ENCODE results near the gene NUBP2. TPM values are rescaled to one million over a fixed set of nuclear protein-coding genes. Genes with fewer than 3 reads are reported as not detected.
A peak's percentile ranks its signal among the peaks of the same experiment; 100 is the strongest.
"Not testable (repeated sequence)": the region's sequence is repeated elsewhere in the genome, so short reads cannot be mapped to it uniquely, and the experiment has no call there.

NUBP2 gene
- total RNA-seq, 1 donor from 2014 or later = 35.1 TPM

DNA sequence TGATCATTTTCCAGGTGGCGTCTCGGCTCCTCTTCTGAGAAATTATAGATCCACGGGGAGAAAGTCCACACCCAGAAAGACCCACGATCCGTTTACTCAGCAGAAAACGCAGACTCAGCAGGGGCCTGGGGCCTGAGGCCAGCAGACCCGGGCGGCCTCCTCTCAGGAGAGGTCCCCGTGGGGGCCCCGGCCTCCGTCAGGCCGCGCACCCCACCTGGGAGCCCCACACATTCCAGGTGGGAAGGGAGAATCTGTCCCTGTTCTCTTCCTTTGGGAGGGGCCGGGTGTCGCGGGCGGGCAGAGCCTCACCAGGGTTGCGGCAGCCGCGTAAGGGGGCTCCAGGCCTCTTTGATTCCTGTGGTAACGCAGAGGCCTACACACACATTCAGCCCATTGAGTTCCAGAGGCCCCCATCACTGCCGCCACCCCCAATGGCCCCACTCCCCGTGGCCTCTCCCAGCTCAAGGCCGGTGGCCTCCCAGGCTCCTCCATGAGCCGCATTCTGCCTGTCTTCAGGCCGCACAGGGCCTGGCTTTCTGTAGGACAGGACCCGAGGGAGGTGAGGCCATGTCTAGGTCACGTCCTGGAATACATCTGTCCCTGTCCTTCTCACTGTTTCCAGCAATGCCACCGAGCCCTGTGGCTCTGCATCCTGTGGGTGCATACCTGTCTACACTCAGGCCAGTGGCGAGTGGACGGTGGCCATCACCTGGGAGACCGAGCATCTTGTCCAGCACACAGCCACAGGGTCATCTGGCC, 12.3 kb downstream of the NUBP2 start:
- peak; percentile 76 for DNase-seq (ENCODE audit: low spot score)

- DNase-seq (ENCODE audit: low spot score) = not testable (repeated sequence)
These were observed 16.5 kb downstream of the NUBP2 start for GRCh38 chr16:1799263-1799662.

DNA sequence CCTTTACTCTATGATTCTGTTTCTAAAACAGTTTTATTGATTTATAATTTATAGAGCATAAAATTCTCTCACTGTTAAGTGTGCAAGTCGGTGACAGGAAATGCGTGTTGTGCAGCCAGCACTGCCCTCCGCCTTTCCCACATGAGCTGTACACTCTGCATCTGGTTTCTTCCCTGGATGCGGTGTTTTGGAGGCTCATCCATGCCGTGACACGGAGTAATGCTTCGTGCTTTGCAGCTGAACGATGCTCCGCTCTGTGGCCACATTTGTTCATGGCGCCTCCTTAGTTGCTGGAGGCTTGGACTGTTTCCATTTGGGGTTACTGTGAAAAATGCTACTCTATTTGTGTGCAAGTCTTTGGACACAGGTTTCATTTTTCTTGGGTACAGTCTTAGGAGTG, 17.9 kb downstream of the NUBP2 start:
- DNase-seq (ENCODE audit: low spot score) = no peak

GRCh38 chr16:1807626-1808025, 24.9 kb downstream of the NUBP2 start:
- no peak for DNase-seq (ENCODE audit: low spot score)

- no peak for DNase-seq (ENCODE audit: low spot score)
These were observed 25.9 kb downstream of the NUBP2 start for GRCh38 chr16:1808691-1809090.

GRCh38 chr16:1809281-1809801, 26.6 kb downstream of the NUBP2 start:
- DNase-seq (ENCODE audit: low spot score) = no peak

- no peak for DNase-seq (ENCODE audit: low spot score)
These were observed 27.3 kb downstream of the NUBP2 start for GRCh38 chr16:1810106-1810505.

DNA sequence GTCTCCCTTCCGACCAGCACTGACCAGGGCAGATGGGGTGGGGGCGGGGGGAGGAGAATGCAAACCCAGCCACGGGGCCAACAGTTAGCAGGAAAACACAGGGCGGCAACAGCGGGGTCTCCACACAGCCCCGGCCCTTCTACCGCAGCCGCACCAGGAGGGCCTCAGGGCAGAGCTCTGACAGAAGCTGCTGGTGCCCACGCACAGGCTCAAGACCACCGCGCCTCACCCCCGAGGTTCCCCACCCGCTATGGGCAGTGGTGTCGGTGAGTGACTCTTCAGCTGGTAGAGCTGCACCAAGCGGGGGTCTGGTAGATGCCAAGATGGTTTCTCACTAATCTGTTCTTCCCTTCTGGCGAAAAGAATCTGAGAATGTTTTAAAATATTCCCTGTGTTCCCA, 27.8 kb downstream of the NUBP2 start:
- no peak for DNase-seq (ENCODE audit: low spot score)

DNA sequence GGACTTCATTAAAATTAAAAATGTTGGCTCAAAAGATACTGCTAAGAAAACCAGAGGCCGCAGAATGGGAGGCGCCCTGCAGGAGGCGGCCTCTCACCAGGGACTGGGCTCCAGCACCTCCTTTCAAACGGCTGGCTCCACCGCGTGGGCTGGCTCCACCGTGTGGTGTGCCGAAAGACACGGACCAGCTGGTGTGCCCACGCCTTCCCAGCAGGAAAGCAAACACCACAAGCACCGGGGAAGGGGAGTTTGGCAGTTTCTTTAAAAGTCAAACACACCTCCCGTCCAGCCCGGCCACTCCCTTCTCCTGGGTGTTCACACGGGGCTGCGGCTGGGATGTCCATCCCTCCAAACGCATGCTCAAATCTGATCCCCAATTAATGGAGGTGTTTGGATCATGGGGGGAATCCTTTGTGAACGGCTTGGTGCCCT, 30.0 kb downstream of the NUBP2 start:
- DNase-seq (ENCODE audit: low spot score) = no peak

DNA sequence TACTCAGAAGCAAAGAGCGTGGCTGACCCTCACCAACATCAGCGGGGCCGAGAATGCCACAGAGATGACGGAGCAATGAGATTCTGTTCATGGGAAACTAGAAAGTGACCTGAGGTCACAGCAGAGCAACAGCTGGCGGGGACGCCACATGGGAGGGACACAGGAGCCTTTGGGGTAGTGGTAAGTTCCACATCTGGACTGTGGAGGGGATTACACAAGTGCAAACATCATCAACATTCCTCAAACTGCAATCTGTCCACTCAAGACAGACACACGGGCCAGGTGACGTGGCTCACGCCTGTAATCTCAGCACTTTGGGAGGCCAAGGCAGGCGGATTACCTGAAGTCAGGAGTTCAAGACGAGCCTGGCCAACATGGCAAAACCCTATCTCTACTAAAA, 32.7 kb downstream of the NUBP2 start:
- no peak for DNase-seq (ENCODE audit: low spot score)

DNA sequence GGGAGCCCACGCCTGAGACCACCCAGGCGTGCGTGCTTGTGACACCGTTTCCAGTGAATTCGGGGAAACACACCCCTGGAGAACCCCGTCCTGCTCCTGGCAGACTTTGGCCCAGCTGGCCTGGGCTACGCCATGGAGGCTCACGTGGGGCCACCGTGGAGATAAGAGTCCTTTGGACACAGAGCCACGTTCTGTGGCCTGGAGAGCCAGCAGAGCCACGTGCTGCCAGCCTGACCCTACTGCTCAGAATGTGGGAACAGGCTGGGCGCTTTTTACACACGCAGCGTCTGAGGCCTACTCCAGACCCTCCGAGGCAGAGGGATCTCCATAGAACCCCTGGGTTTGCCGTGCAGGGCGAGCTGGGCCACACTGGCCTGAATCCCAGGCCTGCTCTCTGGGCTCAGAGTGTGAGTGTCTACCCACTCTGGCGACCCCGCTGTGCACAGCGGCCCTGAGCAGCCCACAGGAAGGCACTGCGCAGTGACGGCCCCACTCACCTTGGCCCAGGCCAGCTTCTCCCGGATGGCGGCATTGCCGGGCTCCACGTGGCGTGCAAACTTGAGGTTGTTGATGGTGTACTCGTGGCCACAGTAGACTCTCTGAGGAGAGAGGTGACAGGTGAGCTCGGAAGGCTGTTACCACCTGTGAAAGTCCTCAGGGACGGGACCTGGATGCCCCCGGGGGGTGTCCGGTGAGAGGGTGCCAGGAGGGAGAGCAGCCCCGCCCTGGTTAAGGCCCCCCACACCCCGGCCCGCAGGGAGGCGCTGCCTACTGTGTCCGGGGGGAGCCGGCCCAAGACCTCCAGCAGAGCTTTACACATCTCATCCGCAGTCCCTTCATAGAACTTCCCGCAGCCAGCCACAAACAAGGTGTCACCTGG, 33.9 kb downstream of the NUBP2 start:
- DNase-seq (ENCODE audit: low spot score) = no peak

DNA sequence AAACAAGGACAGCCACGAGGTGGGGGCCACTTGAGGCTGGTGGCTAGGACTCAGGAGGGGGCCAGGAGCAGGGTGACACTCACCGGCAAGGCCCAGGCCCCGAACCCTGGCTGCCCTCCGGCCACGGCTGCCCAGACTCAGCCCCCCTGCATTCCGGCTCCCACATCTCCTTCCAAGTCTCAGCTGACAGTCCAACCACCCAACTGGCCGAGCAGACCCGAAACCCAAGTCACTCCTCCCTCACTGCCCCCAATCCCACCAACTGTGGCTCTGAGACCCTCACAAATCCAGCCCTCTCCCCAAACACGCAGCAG, 34.5 kb downstream of the NUBP2 start:
- no peak for DNase-seq (ENCODE audit: low spot score)

GRCh38 chr16:1817716-1818115, 35.0 kb downstream of the NUBP2 start:
- DNase-seq (ENCODE audit: low spot score) = no peak

DNA sequence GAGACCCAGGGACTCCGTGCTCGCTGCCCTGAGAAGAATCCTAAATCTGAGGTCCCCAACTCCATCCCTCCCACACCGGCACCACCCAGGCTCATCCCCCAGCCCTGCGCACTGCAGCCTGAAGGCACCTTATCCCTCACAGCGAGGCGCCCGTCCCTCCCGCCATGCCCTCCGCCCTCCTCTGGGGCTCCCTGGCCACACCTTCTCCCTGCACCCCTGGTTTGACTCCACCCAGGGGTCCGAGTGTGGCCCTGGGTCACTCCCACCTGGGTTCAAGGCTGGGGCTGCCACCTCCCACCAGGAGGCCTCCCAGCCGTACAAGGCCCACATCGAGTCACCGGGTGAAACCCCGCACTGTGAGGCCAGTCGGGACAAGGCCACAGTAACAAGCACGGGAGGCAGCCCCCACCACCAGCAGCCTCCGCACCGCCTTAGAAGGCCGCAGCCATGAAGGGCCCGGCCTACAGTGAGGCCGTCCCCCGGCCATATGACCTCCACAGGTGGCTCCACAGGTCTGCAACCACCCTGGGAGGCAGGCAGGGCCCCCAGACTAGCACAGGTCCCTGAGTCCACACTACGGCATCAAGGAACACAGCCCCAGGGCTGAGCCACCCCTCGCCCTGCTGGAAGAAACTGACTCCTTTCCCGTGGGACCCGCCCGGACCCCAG, 35.6 kb downstream of the NUBP2 start:
- no peak for DNase-seq (ENCODE audit: low spot score)

DNA sequence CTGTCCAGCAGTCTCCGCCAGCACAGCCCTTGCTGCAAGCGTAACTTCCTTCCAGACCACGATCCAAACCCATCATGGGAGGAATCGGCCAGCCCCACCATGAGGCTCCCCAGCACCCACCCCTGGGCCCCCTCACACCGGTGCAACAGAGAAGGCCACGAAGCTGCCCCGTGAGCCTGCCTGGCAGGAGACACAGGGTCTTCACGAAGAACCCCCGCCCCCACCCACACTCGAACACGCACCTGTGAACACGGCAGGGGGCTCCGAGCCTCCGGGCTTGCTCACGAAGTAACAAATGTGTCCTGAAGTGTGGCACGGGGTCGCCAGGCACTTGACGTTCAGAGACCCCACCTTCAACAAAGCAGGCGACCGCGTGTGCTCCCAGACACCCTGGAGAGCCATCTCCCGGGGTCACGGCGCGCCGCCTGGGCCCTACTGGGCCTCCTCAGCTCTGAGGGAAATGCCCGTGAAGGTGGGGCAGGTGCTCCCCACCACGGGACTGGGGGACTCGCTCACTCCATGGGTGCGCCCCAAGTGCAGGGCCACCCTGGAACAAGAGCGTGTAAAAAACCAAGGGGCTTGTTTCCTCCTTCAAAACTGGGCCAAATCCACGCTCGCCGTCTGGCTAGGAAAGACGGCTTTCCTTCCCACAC, 36.2 kb downstream of the NUBP2 start:
- DNase-seq (ENCODE audit: low spot score) = no peak

- DNase-seq (ENCODE audit: low spot score) = no peak
These were observed 36.9 kb downstream of the NUBP2 start for GRCh38 chr16:1819611-1820010.

GRCh38 chr16:1820096-1820945, 37.6 kb downstream of the NUBP2 start:
- no peak for DNase-seq (ENCODE audit: low spot score)

DNA sequence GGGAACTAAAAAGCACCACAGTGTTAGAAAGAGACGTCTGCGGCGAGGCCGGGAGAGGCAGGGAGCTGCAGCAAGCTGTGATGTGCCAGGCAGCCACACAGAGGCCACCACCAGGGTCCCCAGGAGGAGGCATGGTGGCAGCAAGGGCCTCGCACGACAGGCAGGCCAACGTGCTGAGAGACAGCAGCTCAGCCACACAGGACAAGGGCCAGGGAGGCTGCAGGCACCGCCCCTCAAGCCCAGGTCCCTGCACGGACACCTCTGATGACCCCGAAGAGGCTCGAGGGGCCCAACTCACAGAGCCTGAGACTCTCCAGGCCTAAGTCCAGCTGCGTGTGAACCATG, 38.2 kb downstream of the NUBP2 start:
- DNase-seq (ENCODE audit: low spot score) = no peak

DNA sequence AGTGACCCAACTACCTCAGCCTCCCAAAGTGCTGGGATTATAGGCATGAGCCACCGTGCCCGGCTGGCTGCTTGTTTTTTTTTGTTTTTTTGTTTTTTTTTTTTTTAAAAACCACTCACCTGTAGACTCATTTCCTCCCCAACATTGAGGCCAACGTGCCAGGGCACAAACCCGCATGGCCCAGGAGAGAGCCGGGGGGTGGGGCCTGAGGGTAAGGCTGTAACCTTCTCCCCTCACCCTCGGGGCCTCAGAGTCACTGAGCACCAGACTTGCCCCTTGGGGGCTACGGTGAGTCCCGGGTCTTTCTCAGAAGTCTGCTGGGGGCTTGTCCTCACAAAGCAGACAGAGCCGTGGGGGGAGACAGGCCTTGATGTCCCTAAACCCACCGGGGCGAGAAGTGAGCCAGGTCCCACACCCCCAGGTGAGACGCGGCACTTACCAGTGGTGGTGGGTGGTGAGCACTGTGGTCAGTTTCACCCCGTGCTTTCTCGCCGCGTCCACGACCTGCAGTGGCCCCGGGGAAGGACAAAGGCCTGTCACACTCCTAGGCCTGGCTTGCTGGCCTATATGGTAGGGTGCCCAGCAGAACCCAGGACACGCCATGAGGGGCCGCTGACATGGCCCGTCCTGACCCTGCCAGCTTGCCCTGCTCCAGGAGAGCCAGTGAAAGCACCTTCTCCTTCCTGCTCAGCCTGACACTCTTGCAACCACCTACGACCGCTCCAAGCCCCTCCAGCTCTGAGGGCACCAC, 39.3 kb downstream of the NUBP2 start:
- DNase-seq (ENCODE audit: low spot score) = no peak

DNA sequence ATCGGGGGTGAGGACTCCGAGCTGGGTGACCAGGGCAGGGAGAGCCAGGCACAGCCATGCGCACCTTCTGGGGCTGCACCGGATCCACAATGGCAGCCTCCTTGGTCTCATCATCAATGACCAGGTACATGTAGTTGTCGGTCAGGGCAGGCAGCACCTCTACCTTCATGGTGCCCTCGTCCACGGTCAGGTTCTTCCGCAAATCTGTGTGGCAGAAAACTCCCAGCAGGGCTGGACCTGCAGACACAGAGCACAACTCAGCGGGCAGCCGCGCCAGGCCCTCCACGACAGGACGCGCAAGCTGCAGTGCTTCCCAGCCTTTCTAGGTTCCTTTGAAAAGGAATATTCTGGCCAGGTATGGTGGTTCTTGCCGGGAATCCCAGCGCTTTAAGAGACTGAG, 40.0 kb downstream of the NUBP2 start:
- DNase-seq (ENCODE audit: low spot score) = no peak
